Non-pigmented ciliary epithelial cell (primary cell): ENCODE data around the gene TRIM44.
"Not testable (repeated sequence)": the region's sequence is repeated elsewhere in the genome, so short reads cannot be mapped to it uniquely, and the experiment has no call there.

Experiments used
- DNase-seq: peaks from one replicate; pipeline ENCODE4 v3.0.0-alpha.2; 2010; ENCODE audit warnings: low read depth

Gene TRIM44

DNA sequence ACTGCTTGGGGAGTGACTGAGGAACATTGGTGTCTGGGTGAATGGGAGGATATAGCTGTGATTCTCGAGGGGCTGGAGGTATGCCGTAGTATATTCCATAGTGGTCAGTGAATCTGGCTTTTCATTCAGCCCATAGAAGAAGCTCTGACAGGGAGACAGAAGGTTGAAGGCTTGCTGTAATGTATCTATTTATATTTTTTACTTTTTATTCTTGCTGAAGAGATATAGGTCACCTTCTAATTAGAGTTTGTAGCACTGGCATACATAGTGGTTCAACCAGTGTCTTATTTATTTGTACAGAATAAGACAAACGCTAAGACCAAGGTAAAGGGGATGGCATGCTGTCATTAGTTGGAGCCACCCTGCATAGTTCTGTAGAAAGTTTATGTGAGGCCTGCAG is 10.0 kb downstream of the TRIM44 start:
- DNase-seq = no peak

GRCh38 chr11:35675901-35676610 is 13.5 kb downstream of the TRIM44 start:
- no peak for DNase-seq

GRCh38 chr11:35676611-35676965 is 14.0 kb downstream of the TRIM44 start:
- no peak for DNase-seq

DNA sequence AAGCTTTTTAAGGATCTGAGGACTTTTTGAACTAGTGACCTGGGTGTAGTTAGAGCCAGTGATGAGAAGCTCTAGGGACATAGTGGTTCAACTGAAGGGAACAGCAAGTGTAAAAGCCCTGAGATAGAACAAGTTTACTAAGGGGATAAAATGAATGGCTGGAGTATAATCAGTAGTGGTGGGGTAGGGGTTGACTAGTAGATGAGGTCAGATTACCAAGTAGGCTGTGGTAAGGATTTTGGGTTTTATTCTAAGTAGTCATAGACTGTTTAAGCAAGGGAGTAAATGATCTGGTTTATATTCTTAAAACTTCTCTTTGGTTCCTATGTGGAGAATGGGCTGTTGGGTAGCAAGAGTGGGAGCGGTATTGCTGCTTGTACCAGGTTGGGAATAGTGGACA is 15.3 kb downstream of the TRIM44 start:
- DNase-seq = no peak

GRCh38 chr11:35678471-35678870 is 15.9 kb downstream of the TRIM44 start:
- no peak for DNase-seq

DNA sequence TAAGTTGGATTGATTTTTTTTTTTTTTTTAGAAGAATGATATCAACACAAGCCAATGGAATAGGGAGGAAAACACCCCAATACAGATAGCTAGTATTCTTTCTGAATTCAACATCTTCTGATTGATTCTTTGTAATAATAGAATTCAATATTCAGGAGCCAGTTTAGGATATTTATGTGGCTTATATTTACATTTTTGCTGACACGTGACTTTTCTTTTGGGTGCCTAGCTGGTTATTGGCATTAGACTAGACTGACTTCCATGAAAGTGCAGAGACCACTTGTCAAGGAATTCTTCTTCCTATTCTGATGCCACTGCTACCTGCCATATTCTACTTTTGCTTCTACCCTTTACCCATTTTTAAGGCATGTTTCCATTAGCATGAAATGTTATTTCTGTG is 16.4 kb downstream of the TRIM44 start:
- no peak for DNase-seq

DNA sequence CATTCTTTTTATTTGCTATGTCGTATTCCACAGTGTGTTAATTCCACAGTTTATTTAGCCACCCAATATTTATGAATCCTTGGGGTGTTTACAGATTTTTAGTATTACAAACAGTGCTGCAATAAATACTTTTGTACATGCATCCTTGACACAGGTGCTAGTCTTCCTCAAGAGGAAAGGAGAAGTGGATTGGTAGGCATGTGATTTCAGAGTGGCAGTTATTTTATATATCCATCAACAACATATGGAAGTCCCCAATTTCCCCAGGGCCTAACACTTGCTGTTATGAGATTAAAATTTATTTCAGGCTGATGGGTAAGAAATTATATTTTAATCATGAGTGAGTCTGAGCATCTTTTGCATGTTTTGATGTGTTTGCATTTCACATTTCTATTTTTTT is 17.9 kb downstream of the TRIM44 start:
- no peak for DNase-seq

DNA sequence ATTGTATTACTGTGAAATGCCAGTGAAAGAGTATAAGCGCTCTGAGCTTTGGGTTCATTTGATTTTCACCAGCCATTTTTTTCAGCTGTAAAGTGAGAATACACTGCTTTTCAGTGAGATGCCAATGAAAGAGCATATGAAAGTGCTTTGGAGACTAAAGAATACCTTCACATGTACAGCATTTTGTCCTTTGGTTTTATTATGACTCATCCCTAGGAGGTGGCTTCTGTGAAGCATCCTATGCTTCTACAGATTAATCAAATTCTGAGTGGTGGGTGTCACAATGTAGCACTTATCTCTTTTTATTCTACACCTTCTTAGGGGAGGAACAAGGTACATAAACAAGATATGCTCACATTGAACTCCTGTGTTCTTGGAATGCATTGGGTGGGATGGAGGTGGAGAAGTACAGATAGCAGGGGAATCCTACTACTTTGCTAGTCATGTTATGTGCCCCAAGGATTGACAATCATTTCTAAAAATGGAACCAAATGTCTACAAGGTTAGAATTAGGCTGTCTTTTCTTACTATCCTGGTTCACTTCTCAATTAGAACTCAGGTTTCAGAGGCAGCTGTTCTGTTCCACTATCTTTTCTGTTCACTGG is 18.7 kb downstream of the TRIM44 start:
- no peak for DNase-seq

- no peak for DNase-seq
These were observed 19.9 kb downstream of the TRIM44 start for GRCh38 chr11:35682230-35683173.

GRCh38 chr11:35683728-35684339 is 21.3 kb downstream of the TRIM44 start:
- DNase-seq = no peak

DNA sequence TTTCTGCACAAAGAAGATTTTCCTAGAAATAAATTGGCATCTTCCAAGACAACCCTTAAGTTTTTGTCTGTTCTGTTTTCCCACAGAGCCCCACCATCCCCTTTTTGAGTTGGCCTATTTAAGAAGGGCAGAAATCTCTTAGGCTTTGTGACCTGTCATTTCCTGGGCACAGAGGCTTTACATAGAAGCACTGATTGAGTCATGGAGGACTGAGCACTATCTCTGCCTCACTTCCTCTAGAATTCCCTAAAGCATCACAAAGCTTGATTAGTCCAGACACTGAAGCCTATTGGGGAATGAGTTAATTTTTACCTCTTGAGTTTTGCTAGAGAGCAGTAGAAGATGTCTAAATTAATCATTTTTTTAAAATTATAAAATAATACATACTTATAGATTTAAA is 25.4 kb downstream of the TRIM44 start:
- no peak for DNase-seq

GRCh38 chr11:35689081-35689996 is 26.8 kb downstream of the TRIM44 start:
- DNase-seq = no peak

GRCh38 chr11:35702126-35702525 is 39.6 kb downstream of the TRIM44 start:
- DNase-seq = no peak

DNA sequence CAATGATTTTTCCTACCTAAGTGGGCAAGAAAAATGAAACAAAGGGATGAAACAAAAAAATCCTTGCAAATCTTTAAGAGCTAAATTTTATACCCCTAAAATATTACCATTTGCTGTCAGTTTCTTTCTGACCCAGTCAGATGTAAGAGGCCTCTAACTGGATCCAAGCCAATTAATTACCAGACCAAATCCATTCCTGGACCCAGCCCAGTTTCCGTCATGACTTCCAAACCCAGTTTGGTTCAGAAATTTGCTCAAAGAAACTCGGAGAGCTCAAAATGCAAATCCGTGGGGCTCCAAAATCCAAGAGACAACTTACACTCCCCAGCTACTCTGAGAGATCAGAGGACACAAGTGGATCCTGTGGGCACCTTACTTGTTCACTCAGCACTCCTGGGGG is 46.8 kb downstream of the TRIM44 start:
- DNase-seq = no peak

DNA sequence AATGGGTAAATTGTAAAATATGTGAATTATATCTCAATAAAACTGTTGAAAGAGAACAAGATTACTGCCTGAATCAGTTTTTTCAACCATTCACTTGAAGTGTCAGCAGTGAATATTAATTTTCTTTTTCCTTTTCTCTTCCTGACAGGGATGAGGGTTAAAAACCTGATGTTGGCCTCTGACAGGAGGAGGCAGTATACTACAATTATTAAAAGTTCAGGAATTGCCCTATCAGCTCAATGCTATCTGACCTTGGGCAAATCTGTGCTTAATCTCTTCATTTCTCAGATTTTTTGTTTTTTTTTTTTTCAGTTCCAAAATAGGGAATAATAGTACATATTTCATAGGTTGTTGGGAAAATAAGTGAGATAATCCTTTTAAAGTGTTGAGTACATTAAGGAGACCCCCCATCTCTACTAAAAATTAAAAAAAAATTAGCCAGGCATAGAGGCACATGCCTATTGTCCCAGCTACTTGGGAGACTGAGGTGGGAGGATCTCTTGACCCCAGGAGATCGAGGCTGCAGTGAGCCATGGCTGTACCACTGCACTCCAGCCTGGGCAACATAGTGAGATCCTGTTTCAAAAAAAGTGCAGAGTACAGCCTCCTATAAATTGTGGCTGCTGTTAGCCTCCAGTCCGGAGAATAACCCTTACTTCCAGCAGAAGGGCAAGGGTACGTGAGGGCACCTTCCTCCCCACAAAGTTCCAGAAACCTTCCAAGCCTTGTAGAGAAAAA is 48.8 kb downstream of the TRIM44 start:
- DNase-seq = no peak

GRCh38 chr11:35711924-35712323 is 49.3 kb downstream of the TRIM44 start:
- DNase-seq = no peak

- no peak for DNase-seq
These were observed 50.0 kb downstream of the TRIM44 start for GRCh38 chr11:35712533-35712932.

DNA sequence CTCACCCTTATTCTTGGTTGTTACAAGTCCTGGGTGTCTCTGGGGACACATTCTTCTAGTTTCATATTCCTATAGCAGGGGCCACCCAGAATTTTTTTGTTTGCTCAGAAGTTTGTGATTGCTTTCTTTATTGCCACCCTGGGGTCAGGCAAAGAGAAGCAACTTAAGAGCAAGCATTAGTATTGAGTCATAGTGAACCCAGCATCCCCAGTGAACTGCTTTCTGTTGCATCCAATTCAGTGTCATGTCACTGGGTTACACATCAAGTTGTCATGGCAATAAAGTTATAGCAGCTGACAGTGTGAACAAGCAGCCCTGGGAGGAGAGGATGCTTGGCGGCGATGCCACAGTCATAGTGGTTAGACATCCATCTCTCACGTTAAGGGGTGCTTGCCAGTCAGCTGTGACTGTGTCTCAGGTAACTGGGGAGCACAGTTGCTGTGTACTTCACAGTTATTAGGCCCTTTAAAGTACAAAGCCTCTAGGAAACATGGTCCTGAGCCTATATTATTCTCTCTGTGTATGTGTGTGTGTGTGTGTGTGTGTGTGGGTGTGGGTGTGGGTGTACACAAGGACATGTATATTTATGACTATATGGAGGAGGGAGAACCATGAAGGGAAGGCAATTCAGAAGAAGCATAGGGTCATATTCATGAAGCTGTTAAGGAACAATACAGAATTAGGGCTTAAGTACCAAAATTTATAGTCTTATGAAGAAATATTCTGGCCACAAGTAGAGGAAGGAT is 52.5 kb downstream of the TRIM44 start:
- no peak for DNase-seq

- DNase-seq = not testable (repeated sequence)
These were observed 53.1 kb downstream of the TRIM44 start for GRCh38 chr11:35715677-35716076.

- no peak for DNase-seq
These were observed 54.5 kb downstream of the TRIM44 start for GRCh38 chr11:35717043-35717442.
